Brain microvascular endothelial cell (primary cell): ENCODE measurements around the gene GP5.

Source experiments
- DNase-seq: peaks from one replicate; pipeline ENCODE4 v3.0.0-alpha.2; 2020
- H3K27ac ChIP-seq: fragments of 250-450 bp; sonication (Bioruptor Pico); 2 replicates; pipeline ENCODE4 v1.5.1; 2020; ENCODE audit warnings: mild to moderate bottlenecking, moderate library complexity
- H3K27me3 ChIP-seq: fragments of 250-450 bp; sonication (Bioruptor Pico); replicated peaks from 2 replicates; pipeline ENCODE4 v1.5.1; 2020; ENCODE audit warnings: mild to moderate bottlenecking
- H3K36me3 ChIP-seq: fragments of 250-450 bp; sonication (Bioruptor Pico); replicated peaks from 2 replicates; pipeline ENCODE4 v1.5.1; 2020; ENCODE audit warnings: mild to moderate bottlenecking
- H3K4me3 ChIP-seq: 2 replicates; pipeline ENCODE4 v1.5.1; 2011; ENCODE audit warnings: low read depth, mild to moderate bottlenecking, control low read depth, low read length, moderate library complexity
- CTCF ChIP-seq: IDR thresholded peaks from 2 replicates; pipeline ENCODE4 v1.5.1; 2011; ENCODE audit warnings: low read depth, mild to moderate bottlenecking, moderate library complexity, low read length, control low read depth, inconsistent platforms; ENCODE audit errors: missing control alignments
- in situ Hi-C: cut with HindIII; loops from 2 replicates; pipeline ENCODE4 v1.10.0; 2017; ENCODE audit warnings: low sequenced_read_pairs, low pct_ligation_motif_present

GP5 gene

GRCh38 chr3:194346035-194346434 is 53.0 kb downstream of the GP5 start:
- no peak for TF ChIP-seq CTCF
- no peak overlapping the region for H3K4me3 ChIP-seq
- H3K27me3 ChIP-seq: peaks cover 8% of the 10 kb centered on the region
- no peak for DNase-seq
- in situ Hi-C loops: no loop called here
- H3K36me3 ChIP-seq: no peaks in the 10 kb centered on the region
- no peak overlapping the region for H3K27ac ChIP-seq
